ENCODE results near the gene GOSR2.

DNA sequence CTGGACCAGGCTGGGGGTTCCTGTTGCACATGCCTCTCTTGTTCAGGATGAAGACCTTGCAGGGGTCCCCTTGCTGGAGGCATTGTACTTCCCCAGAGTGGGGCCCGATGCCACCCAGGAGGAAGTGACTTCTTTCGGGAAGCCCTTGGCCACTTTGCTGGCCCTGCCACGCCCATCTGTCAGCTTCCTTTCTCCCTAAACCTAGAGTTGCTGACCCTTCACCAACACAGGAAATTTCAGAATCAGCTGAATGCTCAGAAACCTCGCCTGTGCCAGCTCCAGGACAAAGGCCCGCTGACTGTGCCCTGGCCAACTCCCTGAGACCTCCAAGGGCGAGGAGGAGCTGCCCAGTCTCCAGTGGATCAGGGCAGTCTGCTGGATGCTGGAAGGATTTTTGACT, 44.9 kb upstream of the GOSR2 start:
- TF ChIP-seq CTCF (IDR thresholded peaks at IDR 0.05 in 2 of 3, conservative IDR thresholded peaks at IDR 0.05 in 1 of 3; ENCODE audit: borderline replicate concordance in 1 of 3, insufficient read depth in 1 of 3, low read depth in 2 of 3, low read length in 2 of 3) = no peak
- TF ChIP-seq EGR1 (IDR thresholded peaks at IDR 0.05; ENCODE audit: low read depth) = no peak

All from HCT116 (cell line).